GM12801 (cell line): ENCODE results near the gene MROH2A.

Source experiments
- CTCF ChIP-seq: IDR thresholded peaks from one replicate; pipeline ENCODE4 v1.5.1; 2011; ENCODE audit warnings: control low read depth; ENCODE audit not compliant: insufficient read length; ENCODE audit errors: extremely low read depth

MROH2A gene

DNA sequence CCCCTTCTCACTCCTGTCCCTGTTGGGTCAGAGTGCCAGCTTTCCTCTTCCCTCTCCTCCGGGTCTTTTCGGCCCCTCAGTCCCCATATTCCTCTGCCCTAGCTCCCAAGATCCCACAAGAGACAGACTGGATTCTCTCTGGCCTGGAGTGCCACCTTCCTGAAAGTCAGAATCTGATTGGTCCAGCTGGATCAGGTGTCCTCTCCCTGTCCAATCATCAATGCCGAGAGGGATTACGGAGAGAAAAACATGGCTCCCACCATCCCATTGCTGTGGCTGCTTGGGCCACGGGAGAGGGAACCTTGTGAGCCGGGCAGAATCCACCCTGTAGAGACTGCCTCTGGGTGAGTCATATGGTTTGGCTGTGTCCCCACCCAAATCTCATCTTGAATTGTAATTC, 2.7 kb upstream of the MROH2A start:
- TF ChIP-seq CTCF = no peak

DNA sequence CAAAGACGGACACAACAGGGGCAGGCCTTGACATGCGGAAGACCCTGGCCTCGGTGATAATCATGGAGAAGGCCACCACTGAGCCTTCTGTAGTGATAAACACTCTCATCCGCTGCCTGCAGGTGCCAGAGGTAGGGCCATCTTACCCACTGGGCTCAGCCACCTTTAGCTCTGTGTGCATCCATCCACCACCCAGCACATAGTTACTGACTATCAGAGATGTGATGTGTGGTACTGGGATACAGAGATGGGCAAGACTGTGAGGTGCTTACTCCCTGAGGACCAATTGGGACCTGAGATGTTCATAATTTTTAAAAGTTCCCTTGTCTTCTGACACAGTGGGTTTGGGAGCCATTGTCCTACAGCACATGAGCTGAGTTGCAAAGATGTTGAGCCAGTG, 1.6 kb downstream of the MROH2A start:
- TF ChIP-seq CTCF = no peak

DNA sequence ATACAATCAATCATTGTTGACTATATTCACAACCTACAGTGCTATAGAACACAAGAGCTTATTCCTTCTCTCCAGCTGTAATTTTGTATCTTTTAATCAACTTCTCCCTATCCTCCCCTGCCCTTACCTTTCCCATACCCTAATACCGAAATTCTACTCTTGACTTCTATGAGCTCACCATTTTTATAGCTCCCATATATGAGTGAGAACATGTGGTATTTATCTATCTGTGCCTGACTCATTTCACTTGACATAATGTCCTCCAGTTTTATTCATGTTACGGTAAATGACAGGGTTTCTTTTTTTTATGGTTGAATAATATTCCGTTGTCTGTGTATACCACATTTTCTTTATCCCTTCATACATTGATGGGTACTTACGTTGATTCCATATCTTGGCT, 2.6 kb downstream of the MROH2A start:
- no peak for TF ChIP-seq CTCF

GRCh38 chr2:233789554-233789953, 11.4 kb downstream of the MROH2A start:
- TF ChIP-seq CTCF = no peak

DNA sequence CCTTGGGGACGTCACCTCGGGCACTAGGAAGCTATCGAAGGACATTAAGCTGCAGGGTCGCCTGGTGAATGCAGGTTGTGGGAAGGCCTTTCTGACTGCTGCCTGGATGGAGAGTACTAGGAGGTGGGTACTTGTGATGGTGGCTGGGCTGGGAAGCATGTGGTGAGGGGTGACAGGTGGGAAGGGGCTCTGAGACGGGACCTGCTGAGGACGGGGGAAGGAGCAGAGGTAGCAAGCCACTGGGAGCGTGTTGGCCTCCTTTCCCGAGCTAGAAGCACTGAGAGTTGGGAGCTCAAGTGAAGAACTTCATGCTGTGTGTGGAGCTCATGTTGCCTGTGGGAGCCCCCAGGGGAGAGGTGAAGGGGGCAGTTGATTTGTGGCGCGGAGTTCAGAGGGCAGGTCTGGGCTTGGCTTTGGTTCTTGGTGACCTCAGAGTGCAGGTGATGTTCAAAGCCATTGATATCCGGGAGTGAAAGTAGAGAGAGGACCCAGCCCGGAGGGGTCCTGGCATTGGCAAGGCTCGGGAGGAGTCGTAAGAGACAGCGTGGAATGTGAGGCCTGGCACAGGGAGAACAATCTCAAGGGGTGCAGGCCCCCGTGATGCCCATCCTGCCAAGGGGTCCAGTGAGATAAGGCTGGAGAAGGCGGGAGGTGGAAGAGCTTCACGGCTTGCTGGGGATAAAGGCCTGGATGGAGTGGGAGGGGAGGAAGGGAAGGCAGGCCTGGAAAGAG, 13.2 kb downstream of the MROH2A start:
- no peak for TF ChIP-seq CTCF

DNA sequence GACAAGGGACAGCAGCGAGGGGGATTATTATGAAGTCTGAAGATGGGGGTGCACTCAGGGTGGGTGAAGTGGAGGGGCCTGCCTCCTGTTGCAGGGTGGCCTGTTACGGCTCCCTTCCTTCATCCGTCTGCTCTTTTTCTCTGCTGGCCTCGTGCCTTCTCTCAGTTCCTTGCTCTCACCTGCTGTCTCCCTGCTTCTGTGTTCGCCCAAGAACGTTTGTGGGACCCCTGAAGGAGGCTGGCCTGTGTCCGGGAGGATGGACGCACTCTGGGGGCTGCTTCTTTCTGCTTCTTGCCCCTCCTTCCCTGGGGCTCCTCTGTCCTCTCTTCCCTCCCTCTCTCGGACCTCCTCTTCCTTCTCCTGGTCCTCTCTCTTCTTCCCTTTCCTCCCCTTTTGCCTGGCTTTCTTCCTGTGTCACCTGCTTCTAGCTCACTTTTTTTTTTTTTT, 13.8 kb downstream of the MROH2A start:
- TF ChIP-seq CTCF = no peak

GRCh38 chr2:233792720-233793119, 14.6 kb downstream of the MROH2A start:
- TF ChIP-seq CTCF = no peak
